HEK293T (cell line): ENCODE data around the gene KRTAP3-2.

ENCODE experiments used
- FOXM1 ChIP-seq: fragments of 450-650 bp; IDR thresholded peaks from 2 replicates; pipeline ENCODE4 v1.6.1; 2017; ENCODE audit warnings: mild to moderate bottlenecking, borderline replicate concordance
- NFRKB ChIP-seq: fragments of 450-650 bp; IDR thresholded peaks from 2 replicates; pipeline ENCODE4 v1.6.1; 2016; ENCODE audit warnings: mild to moderate bottlenecking, moderate library complexity
- TARDBP ChIP-seq: fragments of 450-650 bp; IDR thresholded peaks from 2 replicates; pipeline ENCODE4 v1.6.1; 2016
- ZNF384 ChIP-seq: fragments of 450-650 bp; IDR thresholded peaks from 2 replicates; pipeline ENCODE4 v1.6.1; 2016

DNA sequence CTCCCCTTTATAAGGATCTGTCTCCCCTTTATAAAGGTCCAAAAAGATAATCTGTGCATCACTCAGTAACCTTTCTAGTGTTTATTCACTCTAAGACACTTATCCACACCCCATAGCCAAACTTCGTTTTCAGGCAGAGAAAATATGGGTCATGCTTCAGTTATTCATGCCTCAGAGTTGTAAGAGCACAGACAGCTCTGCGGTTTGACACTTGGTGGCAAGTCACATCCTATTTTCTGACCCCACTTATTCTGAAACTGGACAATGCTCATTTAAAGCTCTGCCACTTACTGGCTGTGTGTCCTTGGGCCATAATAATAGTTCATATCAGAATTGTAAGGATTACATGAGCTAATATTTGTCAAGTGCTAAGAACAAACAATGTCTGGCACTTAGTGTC, 49.4 kb upstream of the KRTAP3-2 start:
- TF ChIP-seq ZNF384 (no peak), TARDBP (no peak), FOXM1 (no peak), NFRKB (no peak)
